Lower lobe of right lung (tissue), 2 donors: ENCODE data around the gene ILF3. TPM values are rescaled to one million over a fixed set of nuclear protein-coding genes. Genes with fewer than 3 reads are reported as not detected.

ENCODE experiments used
- ATAC-seq, 2 donors: fragments of 200-7000 bp; cut with Tn5 transposase; one replicate each; pipeline ENCODE4 v1.9.1; 2020 to 2022; ENCODE audit warnings: mild to moderate bottlenecking in 2 of 2, moderate library complexity in 2 of 2
- DNase-seq: peaks from one replicate; pipeline ENCODE4 v3.0.0-alpha.2; 2020
- H3K27ac ChIP-seq: fragments of 200-600 bp; one replicate; pipeline ENCODE4 v1.8.0; 2022
- H3K27me3 ChIP-seq: fragments of 200-600 bp; one replicate; pipeline ENCODE4 v1.8.0; 2022; ENCODE audit warnings: low read depth
- H3K36me3 ChIP-seq: fragments of 200-600 bp; one replicate; pipeline ENCODE4 v1.8.0; 2022; ENCODE audit warnings: mild to moderate bottlenecking
- H3K4me1 ChIP-seq: fragments of 200-600 bp; one replicate; pipeline ENCODE4 v1.8.0; 2022
- H3K4me3 ChIP-seq: fragments of 200-600 bp; one replicate; pipeline ENCODE4 v1.8.0; 2022; ENCODE audit warnings: mild to moderate bottlenecking
- H3K9me3 ChIP-seq: fragments of 200-600 bp; one replicate; pipeline ENCODE4 v1.8.0; 2022
- intact Hi-C: fragments of 100-400 bp; cut with DNase I; formaldehyde crosslinking; loops from one replicate; pipeline ENCODE4 v1.11.0; 2022
- total RNA-seq: library from RNA; stranded (reverse); fragmentation: NEBNext Ultra II Directional; extraction: Animal tissue kit (Norgen Biotek cat#: 25700); gene quantifications from one replicate; pipeline ENCODE4 v1.2.1, GENCODE V29; 2021
- TF ChIP-seq, protein P1 (sequence below): fragments of 200-600 bp; IDR thresholded peaks from one replicate; pipeline ENCODE4 v1.8.0; 2022; ENCODE audit warnings: antibody characterized with exemption, mild to moderate bottlenecking
- donor health status: DM: no; HTN: yes; CAD: no; lungs with severe emphysema.

The ILF3 gene
- total RNA-seq, 1 donor from 2014 or later, result 175 TPM

DNA sequence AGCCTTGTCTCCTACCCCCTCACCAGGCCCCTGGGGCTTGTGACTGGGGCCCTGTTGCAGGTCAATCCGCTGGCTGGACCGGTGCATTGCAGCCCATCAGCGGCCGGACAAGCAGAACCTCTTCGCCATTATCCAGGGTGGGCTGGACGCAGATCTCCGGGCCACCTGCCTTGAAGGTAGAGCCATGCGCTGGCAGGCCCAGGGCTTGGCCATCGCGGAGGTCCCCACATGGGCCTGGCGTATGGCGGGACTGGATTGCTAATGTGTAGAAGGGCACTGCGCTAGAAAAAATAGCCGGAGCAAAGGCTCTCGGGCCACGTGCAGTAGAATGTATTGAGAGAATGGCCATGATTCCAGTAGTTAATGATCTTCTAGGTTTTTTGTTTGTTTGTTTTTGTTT is 53.3 kb downstream of the ILF3 start:
- no peaks in the 10 kb centered on the region for H3K4me1 ChIP-seq
- no peak for DNase-seq
- no peak overlapping the region for H3K27ac ChIP-seq
- H3K36me3 ChIP-seq, result peaks cover 18% of the 10 kb centered on the region
- no peaks in the 10 kb centered on the region for H3K9me3 ChIP-seq
- no peak overlapping the region for H3K4me3 ChIP-seq
- TF ChIP-seq, protein P1, sequence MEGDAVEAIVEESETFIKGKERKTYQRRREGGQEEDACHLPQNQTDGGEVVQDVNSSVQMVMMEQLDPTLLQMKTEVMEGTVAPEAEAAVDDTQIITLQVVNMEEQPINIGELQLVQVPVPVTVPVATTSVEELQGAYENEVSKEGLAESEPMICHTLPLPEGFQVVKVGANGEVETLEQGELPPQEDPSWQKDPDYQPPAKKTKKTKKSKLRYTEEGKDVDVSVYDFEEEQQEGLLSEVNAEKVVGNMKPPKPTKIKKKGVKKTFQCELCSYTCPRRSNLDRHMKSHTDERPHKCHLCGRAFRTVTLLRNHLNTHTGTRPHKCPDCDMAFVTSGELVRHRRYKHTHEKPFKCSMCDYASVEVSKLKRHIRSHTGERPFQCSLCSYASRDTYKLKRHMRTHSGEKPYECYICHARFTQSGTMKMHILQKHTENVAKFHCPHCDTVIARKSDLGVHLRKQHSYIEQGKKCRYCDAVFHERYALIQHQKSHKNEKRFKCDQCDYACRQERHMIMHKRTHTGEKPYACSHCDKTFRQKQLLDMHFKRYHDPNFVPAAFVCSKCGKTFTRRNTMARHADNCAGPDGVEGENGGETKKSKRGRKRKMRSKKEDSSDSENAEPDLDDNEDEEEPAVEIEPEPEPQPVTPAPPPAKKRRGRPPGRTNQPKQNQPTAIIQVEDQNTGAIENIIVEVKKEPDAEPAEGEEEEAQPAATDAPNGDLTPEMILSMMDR, result no peak
- peak in 1 of 2 donors; percentile 25 for ATAC-seq
- H3K27me3 ChIP-seq, result no peaks in the 10 kb centered on the region
- intact Hi-C loops, result no loop called here

- Histone ChIP-seq H3K36me3 (peaks cover 24% of the 10 kb centered on the region), H3K27me3 (no peaks in the 10 kb centered on the region), H3K4me3 (no peak overlapping the region), H3K27ac (no peak overlapping the region), H3K9me3 (no peaks in the 10 kb centered on the region), H3K4me1 (no peaks in the 10 kb centered on the region)
- intact Hi-C loops, result no loop called here
- DNase-seq, result no peak
- TF ChIP-seq, protein P1, result no peak
- no peak for ATAC-seq
Measured at GRCh38 chr19:10708291-10708690, 54.1 kb downstream of the ILF3 start.

DNA sequence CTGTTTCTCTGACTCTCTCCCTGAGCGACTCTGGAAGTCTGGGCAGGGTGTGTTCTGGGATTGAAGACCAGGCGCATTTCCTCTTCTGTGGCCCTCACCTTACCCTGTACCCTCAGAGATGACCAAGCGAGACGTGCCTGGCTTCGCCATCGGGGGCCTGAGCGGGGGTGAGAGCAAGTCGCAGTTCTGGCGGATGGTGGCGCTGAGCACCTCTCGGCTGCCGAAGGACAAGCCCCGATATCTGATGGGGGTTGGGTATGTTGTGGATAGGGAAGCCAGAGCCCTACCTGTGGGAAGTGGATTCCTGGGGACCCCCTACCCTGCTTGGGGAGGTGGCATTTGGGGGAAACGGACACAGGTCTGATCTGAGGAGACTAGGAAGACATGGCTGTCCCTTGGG is 57.9 kb downstream of the ILF3 start:
- peaks cover 29% of the 10 kb centered on the region for H3K36me3 ChIP-seq
- H3K27ac ChIP-seq, result no peak overlapping the region
- DNase-seq (no peak), ATAC-seq (no peak)
- no peaks in the 10 kb centered on the region for H3K9me3 ChIP-seq
- intact Hi-C loops, result no loop called here
- peaks cover 3% of the 10 kb centered on the region for H3K4me1 ChIP-seq
- H3K27me3 ChIP-seq, result no peaks in the 10 kb centered on the region
- H3K4me3 ChIP-seq, result no peak overlapping the region
- TF ChIP-seq, protein P1, result no peak

- Histone ChIP-seq H3K27ac (no peak overlapping the region), H3K4me1 (peaks cover 5% of the 10 kb centered on the region), H3K27me3 (no peaks in the 10 kb centered on the region), H3K4me3 (no peak overlapping the region), H3K9me3 (no peaks in the 10 kb centered on the region), H3K36me3 (peaks cover 22% of the 10 kb centered on the region)
- ATAC-seq (no peak), DNase-seq (no peak)
- intact Hi-C loops, result no loop called here
- TF ChIP-seq, protein P1, result no peak
Measured at GRCh38 chr19:10712754-10713153, 58.6 kb downstream of the ILF3 start.

- Histone ChIP-seq H3K4me3 (no peak overlapping the region), H3K36me3 (peaks cover 21% of the 10 kb centered on the region), H3K27ac (no peak overlapping the region), H3K4me1 (peaks cover 5% of the 10 kb centered on the region), H3K27me3 (no peaks in the 10 kb centered on the region), H3K9me3 (no peaks in the 10 kb centered on the region)
- intact Hi-C loops, result no loop called here
- ATAC-seq (no peak), DNase-seq (no peak)
- TF ChIP-seq, protein P1, result no peak
Measured at GRCh38 chr19:10713317-10713716, 59.2 kb downstream of the ILF3 start.

GRCh38 chr19:10717054-10717355 is 62.9 kb downstream of the ILF3 start:
- intact Hi-C loops, result no loop called here
- ATAC-seq (no peak), DNase-seq (no peak)
- H3K9me3 ChIP-seq, result no peaks in the 10 kb centered on the region
- peak overlapping the region; percentile 33 for H3K4me3 ChIP-seq
- no peaks in the 10 kb centered on the region for H3K27me3 ChIP-seq
- H3K4me1 ChIP-seq, result peaks cover 38% of the 10 kb centered on the region
- TF ChIP-seq, protein P1, result no peak
- peaks cover 22% of the 10 kb centered on the region for H3K36me3 ChIP-seq
- peak overlapping the region; percentile 71 for H3K27ac ChIP-seq
